K562 (cell line): ENCODE data around the gene PNPLA7. TPM values are rescaled to one million over a fixed set of nuclear protein-coding genes. Genes with fewer than 3 reads are reported as not detected.
A peak's percentile ranks its signal among the peaks of the same experiment; 100 is the strongest.

Experiments
- ATAC-seq: fragments of 200-7000 bp; cut with Tn5 transposase; 3 replicates; pipeline ENCODE4 v1.9.1; 2020; ENCODE audit warnings: moderate library complexity
- BruUV-seq: library from RNA; stranded (reverse); fragments of 400-500 nt; replicated peaks from 2 replicates; lab custom pipeline; 2021; lab: Mats Ljungman, UMichigan
- CTCF ChIA-PET: fragments of 300-600 bp; formaldehyde crosslinking; extraction: SDS; loops from one replicate; lab custom pipeline; 2021; ENCODE audit warnings: low intra/inter-chr PET ratio; lab: Yijun Ruan, JAX
- POLR2A ChIA-PET: fragments of 300-600, 350-650 bp; sonication (Branson Sonifier 250); formaldehyde crosslinking; extraction: SDS; loops from one replicate; lab custom pipeline; 2021; ENCODE audit warnings: antibody characterized with exemption, inconsistent platforms; lab: Yijun Ruan, JAX
- DNase-seq, 4 experiments: peaks; one replicate each; pipeline versions ENCODE4 v3.0.0 to v3.0.0-alpha.2; 2011 to 2018; ENCODE audit warnings: low spot score in 3 of 4, mixed read lengths in 3 of 4; ENCODE audit errors: extremely low read depth in 1 of 4
- FAIRE-seq: peaks from 2 replicates; lab custom pipeline; 2011; peaks lifted over from hg19 to GRCh38; lab: Jason Lieb, UNC
- H2AFZ ChIP-seq: 2 replicates; pipeline ENCODE4 v1.6.0; 2011; ENCODE audit warnings: low read depth, low read length, control low read depth, inconsistent platforms
- H3K27ac ChIP-seq: fragments of 200-600 bp; 3 replicates; pipeline ENCODE4 v1.8.0; 2011; ENCODE audit warnings: low read depth, mild to moderate bottlenecking, control low read depth, inconsistent platforms, low read length, moderate library complexity, mixed read lengths; ENCODE audit errors: extremely low read depth
- H3K27me3 ChIP-seq, 2 experiments: fragments of 300-600 bp in 1 of 2; 2 replicates in 1 of 2; 3 replicates in 1 of 2; pipeline versions ENCODE4 v1.6.0 to v1.8.0; 2011; ENCODE audit warnings: inconsistent platforms in 2 of 2, low read length in 2 of 2, mild to moderate bottlenecking in 1 of 2, mixed read lengths in 1 of 2, moderate library complexity in 1 of 2; ENCODE audit not compliant: control insufficient read depth in 2 of 2, insufficient read depth in 2 of 2
- H3K36me3 ChIP-seq: fragments of 300-600 bp; 3 replicates; pipeline ENCODE4 v1.8.0; 2011; ENCODE audit warnings: mild to moderate bottlenecking, low read length, inconsistent platforms; ENCODE audit not compliant: control insufficient read depth, insufficient read depth
- H3K4me1 ChIP-seq, 2 experiments: fragments of 200-600 bp in 1 of 2; replicated peaks in 1 of 2; 2 replicates in 1 of 2; 3 replicates in 1 of 2; pipeline versions ENCODE4 v1.5.1 to v1.8.0; 2011; ENCODE audit warnings: inconsistent platforms in 2 of 2, low read length in 2 of 2, mild to moderate bottlenecking in 1 of 2, mixed read lengths in 1 of 2, moderate library complexity in 1 of 2; ENCODE audit not compliant: control insufficient read depth in 2 of 2, insufficient read depth in 2 of 2
- H3K4me2 ChIP-seq: 2 replicates; pipeline ENCODE4 v1.6.1; 2011; ENCODE audit warnings: low read length, control low read depth, inconsistent platforms, mixed read lengths; ENCODE audit not compliant: insufficient read depth
- H3K4me3 ChIP-seq: fragments of 200-600 bp; sonication (generic), shearing (Covaris generic); 2 replicates; pipeline ENCODE4 v1.5.1; 2016; ENCODE audit warnings: control low read depth, inconsistent platforms
- H3K79me2 ChIP-seq: fragments of 200-600 bp; 3 replicates; pipeline ENCODE4 v1.8.0; 2011; ENCODE audit warnings: low read length, inconsistent platforms; ENCODE audit not compliant: control insufficient read depth, insufficient read depth
- H3K9ac ChIP-seq, 2 experiments: 2 replicates each; pipeline versions ENCODE4 v1.6.0 to v1.6.1; 2011; ENCODE audit warnings: low read depth in 2 of 2, low read length in 2 of 2, control low read depth in 1 of 2, inconsistent platforms in 1 of 2, mild to moderate bottlenecking in 1 of 2, mixed read lengths in 1 of 2; ENCODE audit not compliant: insufficient read depth in 1 of 2
- H3K9me1 ChIP-seq: one replicate; pipeline ENCODE4 v1.6.0; 2011; ENCODE audit warnings: inconsistent platforms, mild to moderate bottlenecking, low read length, moderate library complexity; ENCODE audit not compliant: control insufficient read depth, insufficient read depth
- H3K9me3 ChIP-seq: replicated peaks from 2 replicates; pipeline ENCODE4 v1.5.1; 2011; ENCODE audit warnings: low read depth, low read length, inconsistent platforms; ENCODE audit not compliant: control insufficient read depth, insufficient read depth
- H4K20me1 ChIP-seq: replicated peaks from 2 replicates; pipeline ENCODE4 v1.6.1; 2011; ENCODE audit warnings: low read length, inconsistent platforms, mixed read lengths; ENCODE audit not compliant: control insufficient read depth, insufficient read depth
- ATF3 ChIP-seq, 2 experiments: fragments of 450-650 bp in 1 of 2; sonication (generic) in 1 of 2; formaldehyde crosslinking in 1 of 2; IDR thresholded peaks in 1 of 2; conservative IDR thresholded peaks in 1 of 2; 2 replicates each; pipeline versions ENCODE4 v1.6.1 to v1.8.1; 2016 to 2023; ENCODE audit warnings: mild to moderate bottlenecking in 2 of 2, moderate library complexity in 2 of 2, inconsistent platforms in 1 of 2, missing genetic modification reagents in 1 of 2
- DPF2 ChIP-seq: fragments of 450-650 bp; IDR thresholded peaks from 2 replicates; pipeline ENCODE4 v1.6.1; 2016
- FOXJ2 ChIP-seq: fragments of 200-800 bp; sonication (Bioruptor generic); IDR thresholded peaks from 2 replicates; pipeline ENCODE4 v1.6.1; 2016; ENCODE audit warnings: missing genetic modification characterization, missing compliant biosample characterization
- HNRNPLL ChIP-seq: fragments of 200-400 bp; formaldehyde crosslinking; IDR thresholded peaks from 2 replicates; pipeline ENCODE4 v1.6.1; 2017; ENCODE audit warnings: low read length, low read depth, mild to moderate bottlenecking; ENCODE audit not compliant: poor library complexity, severe bottlenecking
- MAFG ChIP-seq: fragments of 450-650 bp; conservative IDR thresholded peaks from 2 replicates; pipeline ENCODE4 v1.6.1; 2016; ENCODE audit warnings: missing genetic modification characterization, missing compliant biosample characterization
- MNT ChIP-seq, 2 experiments: fragments of 450-650 bp; conservative IDR thresholded peaks; 2 replicates each; pipeline ENCODE4 v1.6.1; 2017; ENCODE audit warnings: mild to moderate bottlenecking in 2 of 2, moderate library complexity in 2 of 2
- POLR2G ChIP-seq: fragments of 200-400 bp; formaldehyde crosslinking; IDR thresholded peaks from 2 replicates; pipeline ENCODE4 v1.6.1; 2017; ENCODE audit warnings: low read depth, mild to moderate bottlenecking, antibody characterized with exemption, low read length, moderate library complexity
- SMAD4 ChIP-seq: fragments of 250-450 bp; sonication (Bioruptor Pico); conservative IDR thresholded peaks from 2 replicates; pipeline ENCODE4 v1.8.0; 2021; ENCODE audit warnings: inconsistent platforms, mild to moderate bottlenecking, moderate library complexity
- SMARCA4 ChIP-seq: fragments of 450-650 bp; IDR thresholded peaks from 2 replicates; pipeline ENCODE4 v1.6.1; 2016
- ZNF395 ChIP-seq: fragments of 200-800 bp; sonication (Bioruptor generic); IDR thresholded peaks from 2 replicates; pipeline ENCODE4 v1.6.1; 2017; ENCODE audit warnings: missing genetic modification characterization, missing compliant biosample characterization
- ZNF449 ChIP-seq: fragments of 250-450 bp; sonication (Bioruptor Pico); IDR thresholded peaks from 2 replicates; pipeline ENCODE4 v1.8.0; 2022; ENCODE audit warnings: moderate library complexity, mild to moderate bottlenecking, inconsistent platforms
- ZNF740 ChIP-seq, 3 experiments: fragments of 200-800 bp in 1 of 3; sonication (Bioruptor generic) in 1 of 3; sonication (generic) in 1 of 3; formaldehyde crosslinking in 1 of 3; IDR thresholded peaks; 2 replicates each; pipeline versions ENCODE4 v1.6.1 to v1.8.0; 2016 to 2022; ENCODE audit warnings: mild to moderate bottlenecking in 2 of 3, missing compliant biosample characterization in 2 of 3, missing genetic modification characterization in 2 of 3, missing genetic modification reagents in 1 of 3
- WGBS: fragments of 100-300 bp; shearing (Covaris generic); methylation state at CpG from one replicate; pipeline ENCODE4 v1.1.6; 2016; ENCODE audit warnings: low coverage, mixed read lengths; ENCODE audit not compliant: insufficient coverage; ENCODE audit errors: missing lambda C conversion rate; 5-methylcytosine and 5-hydroxymethylcytosine counted together
- in situ Hi-C: fragments of 300-500 bp; cut with MboI; formaldehyde crosslinking; loops from 4 replicates; pipeline ENCODE4 v1.15.0; 2018; ENCODE audit warnings: inconsistent platforms, mixed read lengths
- intact Hi-C: fragments of 100-400 bp; cut with micrococcal nuclease; formaldehyde crosslinking; loops from 2 replicates; pipeline ENCODE4 v1.14.2; 2022
- polyA plus RNA-seq, 8 experiments: library from polyadenylated mRNA; depleted of rRNA in 4 of 8; stranded (reverse) in 5 of 8; unstranded in 3 of 8; fragments of >200 nt; fragmentation: Nextera tagmentation in 2 of 8; fragmentation: Illumina TruSeq in 1 of 8; extraction: Ambion mirVana in 2 of 8; extraction: Trizol in 1 of 8; gene quantifications; 2 replicates each; pipeline versions ENCODE4 v1.2.1 to v1.2.3, GENCODE V29; 2011 to 2014; ENCODE audit warnings: inconsistent platforms in 1 of 8, missing spikeins in 1 of 8
- total RNA-seq, 7 experiments: library from RNA; depleted of rRNA in 6 of 7; stranded (reverse); fragments of >200 nt in 6 of 7; fragmentation: Illumina TruSeq in 2 of 7; extraction: Trizol in 2 of 7; gene quantifications; 2 replicates each; pipeline versions ENCODE4 v1.2.1 to v1.2.3, GENCODE V29; 2011 to 2021; ENCODE audit warnings: low replicate concordance in 1 of 7

The PNPLA7 gene
- total and polyA plus RNA-seq, 9 of the 15 experiments (the other 6 are each of a cell fraction or from before 2014, with no cell fraction given), result 0.01 to 0.85 (median 0.19) TPM; not detected in 1

GRCh38 chr9:137511758-137512463 is 38.3 kb downstream of the PNPLA7 start:
- H3K4me1 ChIP-seq, result peaks cover 13 to 38% of the 10 kb centered on the region in 2 experiments; a peak in 4 of 5 replicates
- ATAC-seq (peak; percentile 89), DNase-seq (peak; percentile 51 to 86 (median 52)), FAIRE-seq (peak; percentile 94)
- H2AFZ ChIP-seq, result peak overlapping the region; percentile 93
- peaks cover 2 to 4% of the 10 kb centered on the region in 2 experiments; a peak in 3 of 5 replicates for H3K27me3 ChIP-seq
- ChIA-PET CTCF (no interaction called here), POLR2A (no interaction called here)
- intact Hi-C loops (no loop called here), in situ Hi-C loops (no loop called here)
- H3K9me3 ChIP-seq, result no peaks in the 10 kb centered on the region
- 32% methylated on average over 23 of the region's 25 CpGs for WGBS
- no peaks in the 10 kb centered on the region for H3K9me1 ChIP-seq
- H3K27ac ChIP-seq, result peak overlapping the region; percentile 76
- no peaks in the 10 kb centered on the region for H3K36me3 ChIP-seq
- no peaks in the 10 kb centered on the region for H4K20me1 ChIP-seq
- H3K79me2 ChIP-seq, result no peaks in the 10 kb centered on the region
- H3K4me3 ChIP-seq, result no peak overlapping the region
- peak overlapping the region; percentile 38 to 78 for H3K9ac ChIP-seq
- peak overlapping the region; percentile 62 for H3K4me2 ChIP-seq
- BruUV-seq, result no TSS peak
- TF ChIP-seq FOXJ2 (tag) (peak; percentile 59; the same call in 1 of the 2 replicates), ZNF740 (CRISPR knock-in tag; IDR thresholded peaks at IDR 0.05) (no peak), ZNF740 (tag; IDR thresholded peaks at IDR 0.05) (0 out of 4 replicates have a peak, but pooled peaks of 1 of the 2 experiments have one; percentile 10), ATF3 (IDR thresholded peaks at IDR 0.05) (peak; percentile 96), ATF3 (CRISPR knock-in tag; conservative IDR thresholded peaks at IDR 0.05) (peak; percentile 90), ZNF395 (CRISPR knock-in tag) (peak; percentile 42; the same call in 1 of the 2 replicates), HNRNPLL (peak; percentile 61), MAFG (tag) (peak; percentile 62), SMARCA4 (peak; percentile 90), SMAD4 (CRISPR knock-in tag) (peak; percentile 57; the same call in 1 of the 2 replicates), MNT (conservative IDR thresholded peaks at IDR 0.05) (peak; percentile 53 to 76), ZNF449 (CRISPR knock-in tag) (no peak), DPF2 (peak; percentile 91), POLR2G (peak; percentile 64)
